GM12874 (cell line): ENCODE results near the gene MLNR.

ENCODE experiments used
- CTCF ChIP-seq: IDR thresholded peaks from 2 replicates; pipeline ENCODE4 v1.5.1; 2011; ENCODE audit warnings: low read depth, mild to moderate bottlenecking, control low read depth, low read length, moderate library complexity; ENCODE audit not compliant: insufficient read depth

MLNR gene

GRCh38 chr13:49220036-49220855 is at the start of gene MLNR:
Gene MLNR (plus strand): TSS chr13:49220338. CDS start chr13:49220338, 0 bp downstream.
- TF ChIP-seq CTCF: peak; percentile 13; the same call in 1 of the 2 replicates

- TF ChIP-seq CTCF: no peak
Observed at GRCh38 chr13:49171359-49171758, 48.8 kb upstream of the MLNR start.

- TF ChIP-seq CTCF: no peak
Observed at GRCh38 chr13:49183672-49184325, 36.3 kb upstream of the MLNR start.

- TF ChIP-seq CTCF: no peak
Observed at GRCh38 chr13:49184621-49185020, 35.5 kb upstream of the MLNR start.

- TF ChIP-seq CTCF: no peak
Observed at GRCh38 chr13:49185264-49185663, 34.9 kb upstream of the MLNR start.

GRCh38 chr13:49190901-49191300 is 29.2 kb upstream of the MLNR start:
- no peak for TF ChIP-seq CTCF

- TF ChIP-seq CTCF: no peak
Observed at GRCh38 chr13:49206641-49207040, 13.5 kb upstream of the MLNR start.
